ENCODE data around the gene CCL19.
A peak's percentile ranks its signal among the peaks of the same experiment; 100 is the strongest.

CCL19 gene

GRCh38 chr9:34662526-34663302 lies 28.4 kb downstream of the CCL19 start, which contains the start of gene CCL27:
CCL27 (minus strand) TSS chr9:34662657; CDS start chr9:34662633, 24 bp downstream.
- DNase-seq (ENCODE audit: low spot score): no peak

GRCh38 chr9:34659592-34660253 lies 31.4 kb downstream of the CCL19 start:
- peak; percentile 48 for DNase-seq (ENCODE audit: low spot score)

GRCh38 chr9:34658461-34658860 lies 32.6 kb downstream of the CCL19 start:
- no peak for DNase-seq (ENCODE audit: low spot score)

- no peak for DNase-seq (ENCODE audit: low spot score)
Observed at GRCh38 chr9:34656992-34657391, 34.1 kb downstream of the CCL19 start.

GRCh38 chr9:34655394-34655793 lies 35.7 kb downstream of the CCL19 start:
- DNase-seq (ENCODE audit: low spot score): no peak

- no peak for DNase-seq (ENCODE audit: low spot score)
Observed at GRCh38 chr9:34654323-34655051, 36.6 kb downstream of the CCL19 start.

GRCh38 chr9:34653151-34654072 lies 37.7 kb downstream of the CCL19 start:
- no peak for DNase-seq (ENCODE audit: low spot score)

- no peak for DNase-seq (ENCODE audit: low spot score)
Observed at GRCh38 chr9:34652602-34653000, 38.5 kb downstream of the CCL19 start.

GRCh38 chr9:34651876-34652601 lies 39.0 kb downstream of the CCL19 start, which contains the start of gene IL11RA:
IL11RA (plus strand) TSS chr9:34652185; CDS start chr9:34655218, 3,033 bp downstream.
- peak; percentile 91 for DNase-seq (ENCODE audit: low spot score)

- DNase-seq (ENCODE audit: low spot score): no peak
Observed at GRCh38 chr9:34651321-34651720, 39.8 kb downstream of the CCL19 start.

GRCh38 chr9:34650816-34651215 lies 40.3 kb downstream of the CCL19 start:
- DNase-seq (ENCODE audit: low spot score): no peak

- DNase-seq (ENCODE audit: low spot score): no peak
Observed at GRCh38 chr9:34648673-34649072, 42.4 kb downstream of the CCL19 start.

- no peak for DNase-seq (ENCODE audit: low spot score)
Observed at GRCh38 chr9:34647651-34648050, 43.4 kb downstream of the CCL19 start.

- DNase-seq (ENCODE audit: low spot score): no peak
Observed at GRCh38 chr9:34647084-34647403, 44.0 kb downstream of the CCL19 start.

- DNase-seq (ENCODE audit: low spot score): peak; percentile 88
Observed at GRCh38 chr9:34646211-34647083, 44.6 kb downstream of the CCL19 start, which contains the start of gene GALT. GALT (plus strand) TSS chr9:34646675; CDS start chr9:34646705, 30 bp downstream.

- no peak for DNase-seq (ENCODE audit: low spot score)
Observed at GRCh38 chr9:34644766-34645314, 46.2 kb downstream of the CCL19 start.

GRCh38 chr9:34642679-34643078 lies 48.4 kb downstream of the CCL19 start:
- DNase-seq (ENCODE audit: low spot score): no peak
